Activated CD8-positive, alpha-beta T cell treated with anti-CD3 and anti-CD28 coated beads for 36 hours (primary cell): ENCODE measurements around the gene SNCAIP. TPM values are rescaled to one million over a fixed set of nuclear protein-coding genes. Genes with fewer than 3 reads are reported as not detected.

Experiments
- ATAC-seq: fragments of 200-7000 bp; cut with Tn5 transposase; one replicate; pipeline ENCODE4 v1.10.0; 2021; ENCODE audit warnings: mild to moderate bottlenecking, moderate library complexity
- CTCF ChIA-PET: fragments of 350-600 bp; sonication (Branson Sonifier 250); formaldehyde crosslinking; loops from one replicate; lab custom pipeline; 2021; ENCODE audit warnings: antibody characterized with exemption; lab: Charles Lee
- POLR2A ChIA-PET: fragments of 350-600 bp; sonication (Branson Sonifier 250); formaldehyde crosslinking; loops from one replicate; lab custom pipeline; 2021; ENCODE audit warnings: antibody characterized with exemption; lab: Charles Lee
- DNase-seq: peaks from one replicate; pipeline ENCODE4 v3.0.0-alpha.2; 2020
- H3K27ac Mint-ChIP-seq: one replicate; pipeline ENCODE4 v1.8.0; 2021; ENCODE audit warnings: mild to moderate bottlenecking, mixed read lengths
- H3K27me3 Mint-ChIP-seq: one replicate; pipeline ENCODE4 v1.8.0; 2021; ENCODE audit warnings: mixed read lengths
- H3K36me3 Mint-ChIP-seq: one replicate; pipeline ENCODE4 v1.8.0; 2021; ENCODE audit warnings: low read depth, mixed read lengths
- H3K4me1 Mint-ChIP-seq: one replicate; pipeline ENCODE4 v1.8.0; 2021; ENCODE audit warnings: low read depth, mixed read lengths
- H3K4me3 Mint-ChIP-seq: one replicate; pipeline ENCODE4 v1.8.0; 2021; ENCODE audit warnings: mild to moderate bottlenecking, moderate library complexity, mixed read lengths
- H3K9me3 Mint-ChIP-seq: one replicate; pipeline ENCODE4 v1.8.0; 2021; ENCODE audit warnings: mixed read lengths
- CTCF ChIP-seq: fragments of 200-600 bp; IDR thresholded peaks from one replicate; pipeline ENCODE4 v1.8.0; 2022; ENCODE audit warnings: antibody characterized with exemption, mild to moderate bottlenecking
- intact Hi-C: fragments of 100-400 bp; cut with micrococcal nuclease; formaldehyde crosslinking; loops from one replicate; pipeline ENCODE4 v1.10.0; 2022
- total RNA-seq, 2 experiments: library from RNA; stranded (reverse); gene quantifications; one replicate each; pipeline ENCODE4 v1.2.3, GENCODE V29; 2021

The SNCAIP gene
- total RNA-seq, 2 experiments from 2014 or later, result not detected

GRCh38 chr5:122392224-122392623 lies 80.2 kb downstream of the SNCAIP start:
- H3K27ac Mint-ChIP-seq, result no peak overlapping the region
- no peaks in the 10 kb centered on the region for H3K27me3 Mint-ChIP-seq
- H3K4me1 Mint-ChIP-seq, result no peaks in the 10 kb centered on the region
- intact Hi-C loops, result no loop called here
- TF ChIP-seq CTCF, result no peak
- DNase-seq (no peak), ATAC-seq (no peak)
- no peaks in the 10 kb centered on the region for H3K9me3 Mint-ChIP-seq
- H3K4me3 Mint-ChIP-seq, result no peak overlapping the region
- ChIA-PET POLR2A (no interaction called here), CTCF (no interaction called here)
- H3K36me3 Mint-ChIP-seq, result no peaks in the 10 kb centered on the region

GRCh38 chr5:122392824-122393223 lies 80.8 kb downstream of the SNCAIP start:
- TF ChIP-seq CTCF, result no peak
- H3K4me1 Mint-ChIP-seq, result no peaks in the 10 kb centered on the region
- no peak for DNase-seq
- no peaks in the 10 kb centered on the region for H3K9me3 Mint-ChIP-seq
- no peaks in the 10 kb centered on the region for H3K36me3 Mint-ChIP-seq
- H3K27ac Mint-ChIP-seq, result no peak overlapping the region
- ChIA-PET POLR2A (no interaction called here), CTCF (no interaction called here)
- H3K27me3 Mint-ChIP-seq, result no peaks in the 10 kb centered on the region
- no peak for ATAC-seq
- intact Hi-C loops, result no loop called here
- no peak overlapping the region for H3K4me3 Mint-ChIP-seq

- ATAC-seq, result no peak
- Mint-ChIP-seq H3K9me3 (no peaks in the 10 kb centered on the region), H3K27me3 (no peaks in the 10 kb centered on the region), H3K27ac (no peak overlapping the region), H3K36me3 (no peaks in the 10 kb centered on the region), H3K4me3 (no peak overlapping the region), H3K4me1 (no peaks in the 10 kb centered on the region)
- no peak for DNase-seq
- intact Hi-C loops, result no loop called here
- POLR2A ChIA-PET, result no interaction called here
- CTCF ChIA-PET, result no interaction called here
- TF ChIP-seq CTCF, result no peak
Measured at GRCh38 chr5:122394284-122394930, 82.4 kb downstream of the SNCAIP start.

- Mint-ChIP-seq H3K27ac (no peak overlapping the region), H3K9me3 (no peaks in the 10 kb centered on the region), H3K36me3 (no peaks in the 10 kb centered on the region), H3K4me3 (no peak overlapping the region), H3K27me3 (no peaks in the 10 kb centered on the region), H3K4me1 (no peaks in the 10 kb centered on the region)
- no peak for TF ChIP-seq CTCF
- ChIA-PET CTCF (no interaction called here), POLR2A (no interaction called here)
- intact Hi-C loops, result no loop called here
- DNase-seq, result no peak
- no peak for ATAC-seq
Measured at GRCh38 chr5:122398016-122398415, 86.0 kb downstream of the SNCAIP start.

GRCh38 chr5:122400341-122400740 lies 88.3 kb downstream of the SNCAIP start:
- ChIA-PET CTCF (no interaction called here), POLR2A (no interaction called here)
- no peak overlapping the region for H3K4me3 Mint-ChIP-seq
- intact Hi-C loops, result no loop called here
- DNase-seq (no peak), ATAC-seq (no peak)
- no peak overlapping the region for H3K27ac Mint-ChIP-seq
- no peaks in the 10 kb centered on the region for H3K27me3 Mint-ChIP-seq
- no peaks in the 10 kb centered on the region for H3K9me3 Mint-ChIP-seq
- H3K4me1 Mint-ChIP-seq, result no peaks in the 10 kb centered on the region
- H3K36me3 Mint-ChIP-seq, result no peaks in the 10 kb centered on the region
- no peak for TF ChIP-seq CTCF
